A673 (cell line): ENCODE measurements around the gene CYP2R1. TPM values are rescaled to one million over a fixed set of nuclear protein-coding genes. Genes with fewer than 3 reads are reported as not detected.

Experiments used
- BruUV-seq: library from RNA; stranded (reverse); fragments of 400-500 nt; replicated peaks from 2 replicates; lab custom pipeline; 2021; lab: Mats Ljungman, UMichigan
- CTCF ChIA-PET: fragments of 300-600 bp; sonication (Branson Sonifier 250); formaldehyde crosslinking; loops from one replicate; lab custom pipeline; 2022; ENCODE audit warnings: antibody characterized with exemption; lab: Charles Lee
- POLR2A ChIA-PET: fragments of 300-600 bp; sonication (Branson Sonifier 250); formaldehyde crosslinking; loops from one replicate; lab custom pipeline; 2022; ENCODE audit warnings: antibody characterized with exemption; ENCODE audit not compliant: low non-redundant PET; lab: Charles Lee
- DNase-seq: peaks from one replicate; pipeline ENCODE4 v3.0.0-alpha.2; 2015; ENCODE audit warnings: low spot score
- H3K27ac ChIP-seq: fragments of 200-600 bp; sonication (generic); 2 replicates; pipeline ENCODE4 v1.5.1; 2016; ENCODE audit warnings: mixed run types, low read depth, mild to moderate bottlenecking, mixed read lengths, antibody characterized with exemption, low read length; ENCODE audit not compliant: poor library complexity, severe bottlenecking
- H3K27me3 ChIP-seq: fragments of 200-600 bp; sonication (generic); replicated peaks from 2 replicates; pipeline ENCODE4 v1.6.1; 2017; ENCODE audit warnings: mixed run types, low read depth, mild to moderate bottlenecking, mixed read lengths, antibody characterized with exemption, low read length; ENCODE audit not compliant: insufficient read depth, poor library complexity
- H3K36me3 ChIP-seq: fragments of 200-600 bp; sonication (generic); 2 replicates; pipeline ENCODE4 v1.6.1; 2016; ENCODE audit warnings: mixed run types, mild to moderate bottlenecking, mixed read lengths, antibody characterized with exemption, low read length; ENCODE audit not compliant: insufficient read depth, poor library complexity, severe bottlenecking
- H3K4me1 ChIP-seq: fragments of 200-600 bp; sonication (generic); 2 replicates; pipeline ENCODE4 v1.6.1; 2017; ENCODE audit warnings: mixed run types, mild to moderate bottlenecking, mixed read lengths, antibody characterized with exemption, low read length; ENCODE audit not compliant: insufficient read depth, poor library complexity, severe bottlenecking
- H3K4me3 ChIP-seq: fragments of 200-600 bp; sonication (generic); 2 replicates; pipeline ENCODE4 v1.5.1; 2016; ENCODE audit warnings: low read depth, mixed run types, mild to moderate bottlenecking, mixed read lengths, low read length; ENCODE audit not compliant: poor library complexity, severe bottlenecking
- H3K9me3 ChIP-seq: fragments of 200-600 bp; sonication (generic); 2 replicates; pipeline ENCODE4 v1.6.1; 2016; ENCODE audit warnings: mixed run types, low read depth, mild to moderate bottlenecking, mixed read lengths, antibody characterized with exemption, low read length; ENCODE audit not compliant: poor library complexity, severe bottlenecking
- CTCF ChIP-seq: fragments of 300-800, 200-600 bp; sonication (generic); conservative IDR thresholded peaks from 2 replicates; pipeline ENCODE4 v1.5.1; 2017; ENCODE audit warnings: low read depth, mild to moderate bottlenecking, antibody characterized with exemption, low read length, moderate library complexity, mixed read lengths
- EZH2 ChIP-seq: fragments of 200-600 bp; sonication (generic); IDR thresholded peaks from 2 replicates; pipeline ENCODE4 v1.6.1; 2017; ENCODE audit warnings: borderline replicate concordance, low read depth, mild to moderate bottlenecking, mixed read lengths, antibody characterized with exemption, low read length; ENCODE audit not compliant: poor library complexity, severe bottlenecking
- intact Hi-C: fragments of 100-400 bp; cut with micrococcal nuclease; formaldehyde crosslinking; loops from one replicate; pipeline ENCODE4 v1.10.0; 2022; ENCODE audit not compliant: unreplicated experiment
- total RNA-seq: library from RNA; stranded (reverse); gene quantifications from 2 replicates; pipeline ENCODE4 v1.2.3, GENCODE V29; 2021

Gene CYP2R1
- total RNA-seq, 1 experiment from 2014 or later: 17.6 TPM

DNA sequence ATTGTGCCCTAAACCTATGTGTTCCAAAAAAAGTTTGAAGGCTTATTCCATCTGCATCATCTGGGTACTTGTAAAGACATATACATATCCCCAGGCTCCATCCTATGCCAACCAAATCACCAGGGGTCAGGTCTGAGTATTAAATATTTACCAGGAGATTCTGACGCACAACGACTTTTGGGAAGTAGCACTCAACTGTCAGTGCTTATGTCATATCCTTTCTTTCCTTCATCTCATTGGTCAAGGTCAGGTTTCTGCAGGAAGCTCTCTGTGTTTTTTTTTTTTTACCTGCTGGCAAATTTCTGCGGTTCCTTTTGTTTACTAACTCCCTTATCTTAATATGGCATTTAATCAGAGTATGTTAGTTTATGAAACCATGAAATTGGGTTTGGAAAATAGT, 22.5 kb upstream of the CYP2R1 start:
- intact Hi-C loops: no loop called here
- Histone ChIP-seq H3K36me3 (no peaks in the 10 kb centered on the region), H3K4me3 (no peak overlapping the region), H3K27me3 (no peaks in the 10 kb centered on the region), H3K27ac (no peak overlapping the region), H3K9me3 (no peaks in the 10 kb centered on the region), H3K4me1 (peaks cover 2% of the 10 kb centered on the region)
- ChIA-PET CTCF (no interaction called here), POLR2A (no interaction called here)
- BruUV-seq: no TSS peak
- DNase-seq: no peak
- TF ChIP-seq CTCF (no peak), EZH2 (no peak)

GRCh38 chr11:14908214-14908880, 16.3 kb upstream of the CYP2R1 start:
- H3K4me1 ChIP-seq: peaks cover 21% of the 10 kb centered on the region
- H3K9me3 ChIP-seq: no peaks in the 10 kb centered on the region
- no TSS peak for BruUV-seq
- no peaks in the 10 kb centered on the region for H3K27me3 ChIP-seq
- TF ChIP-seq EZH2 (no peak), CTCF (peak; percentile 84)
- no peaks in the 10 kb centered on the region for H3K36me3 ChIP-seq
- intact Hi-C loops: loop anchor here (1.0 to 5.0 kb wide), 5 partner anchors 99 to 371 kb away; partner anchors contain the start of gene PDE3B
- DNase-seq: peak; percentile 78
- ChIA-PET CTCF (interaction anchor here (0.5 to 3.8 kb wide), 19 partner anchors 12 to 432 kb away, joined by 3 to 52 read pairs (median 5); partner anchors contain the start of genes CALCB and CYP2R1), POLR2A (interaction anchor here (0.6 kb wide), 1 partner anchor 109 kb away, joined by 3 read pairs; no protein-coding TSS in a partner anchor)
- H3K4me3 ChIP-seq: peak overlapping the region; percentile 13
- H3K27ac ChIP-seq: peak overlapping the region; percentile 75

GRCh38 chr11:14907411-14908213, 15.6 kb upstream of the CYP2R1 start:
- POLR2A ChIA-PET: no interaction called here

More at GRCh38 chr11:14907411-14908213, 15.6 kb upstream of the CYP2R1 start:
- CTCF ChIA-PET: interaction anchor here (0.6 to 3.8 kb wide), 16 partner anchors 12 to 371 kb away, joined by 3 to 52 read pairs (median 5); partner anchors contain the start of genes CALCB and CYP2R1
- TF ChIP-seq EZH2 (no peak), CTCF (peak; percentile 83)
- no peaks in the 10 kb centered on the region for H3K36me3 ChIP-seq
- H3K9me3 ChIP-seq: no peaks in the 10 kb centered on the region
- intact Hi-C loops: loop anchor here (1.0 to 5.0 kb wide), 6 partner anchors 100 to 370 kb away; partner anchors contain the start of gene PDE3B
- H3K4me3 ChIP-seq: peak overlapping the region; percentile 13
- H3K27ac ChIP-seq: peak overlapping the region; percentile 75
- no peaks in the 10 kb centered on the region for H3K27me3 ChIP-seq
- BruUV-seq: no TSS peak
- peak; percentile 84 for DNase-seq
- peaks cover 21% of the 10 kb centered on the region for H3K4me1 ChIP-seq
